Measurements from ENCODE around the gene C19orf47.

GRCh38 chr19:40371802-40372122, 23.6 kb upstream of the C19orf47 start:
- no peak for TF ChIP-seq CTCF (IDR thresholded peaks at IDR 0.05; ENCODE audit: poor library complexity, severe bottlenecking)
- no peak for TF ChIP-seq EZH2 (IDR thresholded peaks at IDR 0.05; ENCODE audit: borderline replicate concordance, insufficient read depth, low read length, poor library complexity, severe bottlenecking)
- no peak for TF ChIP-seq TAF1 (IDR thresholded peaks at IDR 0.05; ENCODE audit: low read depth)
- no peak for TF ChIP-seq POLR2AphosphoS5 (IDR thresholded peaks at IDR 0.05)
- no peak for TF ChIP-seq REST (IDR thresholded peaks at IDR 0.05; ENCODE audit: borderline replicate concordance)
- TF ChIP-seq EP300 (conservative IDR thresholded peaks at IDR 0.05; ENCODE audit: poor library complexity, severe bottlenecking) = no peak
- no peak for TF ChIP-seq RAD21 (conservative IDR thresholded peaks at IDR 0.05)
- TF ChIP-seq SMC3 (conservative IDR thresholded peaks at IDR 0.05; ENCODE audit: poor library complexity) = no peak

Measured in neural cell (in vitro differentiated cells).